Measurements from ENCODE around the gene PARD3B. TPM values are rescaled to one million over a fixed set of nuclear protein-coding genes. Genes with fewer than 3 reads are reported as not detected.

The PARD3B gene
- total RNA-seq, 1 experiment from 2014 or later: 3.6 TPM

GRCh38 chr2:205543262-205543843, 998.1 kb downstream of the PARD3B start:
- no peak for ATAC-seq
- TF ChIP-seq TCF7L2 (IDR thresholded peaks at IDR 0.05; ENCODE audit: low read depth, low read length) (no peak), POLR2AphosphoS5 (IDR thresholded peaks at IDR 0.05; ENCODE audit: low read depth, low read length) (no peak), SIN3A (IDR thresholded peaks at IDR 0.05; ENCODE audit: borderline replicate concordance, insufficient read depth, low read depth, low read length) (no peak), REST (IDR thresholded peaks at IDR 0.05; ENCODE audit: insufficient read depth in 1 of 2, low read depth in 2 of 2, low read length in 1 of 2) (no peak)
- TF ChIP-seq, protein P1, sequence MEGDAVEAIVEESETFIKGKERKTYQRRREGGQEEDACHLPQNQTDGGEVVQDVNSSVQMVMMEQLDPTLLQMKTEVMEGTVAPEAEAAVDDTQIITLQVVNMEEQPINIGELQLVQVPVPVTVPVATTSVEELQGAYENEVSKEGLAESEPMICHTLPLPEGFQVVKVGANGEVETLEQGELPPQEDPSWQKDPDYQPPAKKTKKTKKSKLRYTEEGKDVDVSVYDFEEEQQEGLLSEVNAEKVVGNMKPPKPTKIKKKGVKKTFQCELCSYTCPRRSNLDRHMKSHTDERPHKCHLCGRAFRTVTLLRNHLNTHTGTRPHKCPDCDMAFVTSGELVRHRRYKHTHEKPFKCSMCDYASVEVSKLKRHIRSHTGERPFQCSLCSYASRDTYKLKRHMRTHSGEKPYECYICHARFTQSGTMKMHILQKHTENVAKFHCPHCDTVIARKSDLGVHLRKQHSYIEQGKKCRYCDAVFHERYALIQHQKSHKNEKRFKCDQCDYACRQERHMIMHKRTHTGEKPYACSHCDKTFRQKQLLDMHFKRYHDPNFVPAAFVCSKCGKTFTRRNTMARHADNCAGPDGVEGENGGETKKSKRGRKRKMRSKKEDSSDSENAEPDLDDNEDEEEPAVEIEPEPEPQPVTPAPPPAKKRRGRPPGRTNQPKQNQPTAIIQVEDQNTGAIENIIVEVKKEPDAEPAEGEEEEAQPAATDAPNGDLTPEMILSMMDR (IDR thresholded peaks at IDR 0.05): no peak
- Histone ChIP-seq H3K27me3 (ENCODE audit: control insufficient read depth, insufficient read depth, low read length) (no peaks in the 10 kb centered on the region), H3K9me3 (ENCODE audit: control insufficient read depth, insufficient read depth, low read depth, low read length) (no peaks in the 10 kb centered on the region), H3K27ac (ENCODE audit: low read length) (no peak overlapping the region), H3K4me1 (ENCODE audit: control insufficient read depth, insufficient read depth, low read length) (no peaks in the 10 kb centered on the region), H3K4me3 (ENCODE audit: low read depth in 2 of 2, low read length in 2 of 2) (no peak overlapping the region), H3K36me3 (ENCODE audit: control insufficient read depth, insufficient read depth, low read length) (no peaks in the 10 kb centered on the region)
- BruUV-seq (replicated peaks): no TSS peak
- CTCF ChIA-PET: no interaction called here
- no peak for DNase-seq (ENCODE audit: low read depth, low spot score)
- POLR2A ChIA-PET: no interaction called here
- in situ Hi-C loops (cut with HindIII; ENCODE audit: low pct_unique_long_range_greater_than_20kb, low sequenced_read_pairs): no loop called here
- intact Hi-C loops (cut with micrococcal nuclease; ENCODE audit: unreplicated experiment): no loop called here

DNA sequence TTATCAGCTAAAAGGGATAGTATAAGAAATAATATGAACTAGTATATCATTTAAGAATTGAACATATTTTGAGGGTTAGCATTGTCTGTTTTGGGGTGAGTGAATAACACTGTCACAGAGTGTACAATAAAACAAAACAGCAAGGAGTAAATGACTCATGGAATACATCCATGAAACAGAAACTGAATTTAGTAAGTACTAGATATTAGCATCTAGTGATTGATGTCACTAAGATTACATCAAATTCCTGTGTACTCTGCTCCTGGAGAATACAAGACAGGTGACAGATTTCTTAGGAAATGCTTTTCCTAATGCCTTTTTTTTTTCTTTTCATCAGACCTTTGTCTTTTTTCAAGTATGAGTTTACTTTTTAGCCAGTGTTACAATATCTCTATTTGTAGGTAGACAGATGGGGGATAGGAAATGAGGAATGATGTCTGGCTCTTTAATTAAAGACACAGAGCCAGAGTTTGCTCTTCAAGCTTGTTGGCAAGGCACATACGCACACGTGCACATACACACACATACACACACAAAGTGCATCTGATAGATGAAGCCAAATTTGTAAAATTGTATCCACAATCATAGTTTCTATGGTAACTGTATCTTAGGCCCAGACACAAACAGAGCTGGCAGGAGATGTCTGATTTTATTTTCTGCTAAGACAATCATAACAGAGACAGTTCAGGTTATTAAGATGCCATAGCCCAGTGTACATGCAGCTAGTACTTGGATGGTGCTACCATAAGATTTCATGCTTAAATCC, 998.8 kb downstream of the PARD3B start:
- Histone ChIP-seq H3K4me3 (ENCODE audit: low read depth in 2 of 2, low read length in 2 of 2) (no peak overlapping the region), H3K27me3 (ENCODE audit: control insufficient read depth, insufficient read depth, low read length) (no peaks in the 10 kb centered on the region), H3K36me3 (ENCODE audit: control insufficient read depth, insufficient read depth, low read length) (no peaks in the 10 kb centered on the region), H3K9me3 (ENCODE audit: control insufficient read depth, insufficient read depth, low read depth, low read length) (no peaks in the 10 kb centered on the region), H3K27ac (ENCODE audit: low read length) (no peak overlapping the region), H3K4me1 (ENCODE audit: control insufficient read depth, insufficient read depth, low read length) (no peaks in the 10 kb centered on the region)
- BruUV-seq (replicated peaks): no TSS peak
- ChIA-PET POLR2A (no interaction called here), CTCF (no interaction called here)
- intact Hi-C loops (cut with micrococcal nuclease; ENCODE audit: unreplicated experiment) (no loop called here), in situ Hi-C loops (cut with HindIII; ENCODE audit: low pct_unique_long_range_greater_than_20kb, low sequenced_read_pairs) (no loop called here)
- no peak for DNase-seq (ENCODE audit: low read depth, low spot score)
- TF ChIP-seq REST (IDR thresholded peaks at IDR 0.05; ENCODE audit: insufficient read depth in 1 of 2, low read depth in 2 of 2, low read length in 1 of 2): no peak
- TF ChIP-seq, protein P1 (IDR thresholded peaks at IDR 0.05): no peak
- TF ChIP-seq POLR2AphosphoS5 (IDR thresholded peaks at IDR 0.05; ENCODE audit: low read depth, low read length): no peak
- no peak for TF ChIP-seq TCF7L2 (IDR thresholded peaks at IDR 0.05; ENCODE audit: low read depth, low read length)
- no peak for TF ChIP-seq SIN3A (IDR thresholded peaks at IDR 0.05; ENCODE audit: borderline replicate concordance, insufficient read depth, low read depth, low read length)
- ATAC-seq: no peak

Data from Panc1 (cell line).